Loucy (cell line): Measurements from ENCODE around the gene SFXN3.

Experiments
- CTCF ChIP-seq: fragments of 200-600 bp; sonication (generic); conservative IDR thresholded peaks from 2 replicates; pipeline ENCODE4 v1.5.1; 2014; ENCODE audit warnings: mild to moderate bottlenecking, antibody characterized with exemption, low read length
- EZH2phosphoT487 ChIP-seq: fragments of 200-600 bp; IDR thresholded peaks from 2 replicates; pipeline ENCODE4 v1.6.1; 2018; ENCODE audit warnings: antibody characterized with exemption, mild to moderate bottlenecking, moderate library complexity, borderline replicate concordance

GRCh38 chr10:101008823-101009423, 22.1 kb upstream of the SFXN3 start:
- TF ChIP-seq CTCF (no peak), EZH2phosphoT487 (no peak)
